GM21423 (cell line): Measurements from ENCODE around the gene AP1AR.
"Not testable (repeated sequence)": the region's sequence is repeated elsewhere in the genome, so short reads cannot be mapped to it uniquely, and the experiment has no call there.

ENCODE experiments used
- ATAC-seq: cut with Tn5 transposase; IDR thresholded peaks from one replicate; pipeline ENCODE4 v1.9.1; 2021; ENCODE audit warnings: mild to moderate bottlenecking, moderate library complexity; ENCODE audit not compliant: unreplicated experiment

Gene AP1AR

GRCh38 chr4:112309263-112309791 is 77.7 kb downstream of the AP1AR start:
- not testable (repeated sequence) for ATAC-seq

- ATAC-seq = no peak
Measured at GRCh38 chr4:112311516-112311915, 79.9 kb downstream of the AP1AR start.

DNA sequence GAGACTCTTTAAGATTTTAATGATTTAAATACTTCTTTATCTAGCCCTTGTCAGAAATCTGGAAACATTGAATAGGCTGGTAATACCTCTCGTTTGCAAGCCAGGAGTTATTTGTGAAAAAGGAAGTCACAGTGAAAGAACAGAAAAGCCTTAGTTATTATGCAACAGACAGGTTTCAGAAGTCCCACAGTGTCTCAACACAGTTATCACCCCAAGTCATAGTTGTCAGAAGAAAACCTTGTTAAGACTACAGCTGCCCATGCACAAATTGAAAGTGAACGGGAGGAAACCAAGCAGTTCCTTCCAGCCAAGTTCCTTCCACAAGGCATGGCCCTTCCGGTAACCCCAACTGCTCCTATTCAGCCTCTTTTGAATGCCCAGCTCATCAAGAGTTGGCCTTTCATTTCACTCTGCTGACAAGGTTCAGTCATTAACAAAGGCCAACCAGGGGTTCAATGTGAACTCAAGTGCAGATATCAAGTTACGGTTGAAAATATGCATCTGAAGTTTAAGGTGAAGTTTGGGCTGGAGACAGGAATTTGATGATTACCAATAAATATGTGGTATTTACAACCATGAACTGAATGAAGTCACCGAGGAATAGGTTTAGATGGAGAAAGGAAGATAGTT is 81.1 kb downstream of the AP1AR start:
- peak; percentile 97 for ATAC-seq

DNA sequence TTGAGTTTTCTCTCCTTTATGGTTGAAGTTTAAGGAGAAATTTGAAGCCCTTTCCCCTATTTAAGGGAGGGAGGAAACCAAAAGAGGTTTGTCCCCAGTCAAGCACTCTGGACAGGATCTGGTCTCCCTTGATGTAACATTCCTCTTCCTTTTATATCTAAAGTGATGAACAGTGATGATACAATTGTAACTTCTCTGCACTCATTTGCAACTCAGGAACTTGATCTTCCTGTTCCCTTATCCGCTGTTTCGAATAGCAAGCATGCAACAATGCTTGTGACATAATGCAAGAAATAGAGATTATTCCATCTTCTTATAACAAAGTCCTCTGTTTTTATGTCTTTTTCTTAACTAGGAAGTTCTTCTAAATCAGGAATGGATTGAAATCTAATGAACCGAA is 83.9 kb downstream of the AP1AR start:
- no peak for ATAC-seq

DNA sequence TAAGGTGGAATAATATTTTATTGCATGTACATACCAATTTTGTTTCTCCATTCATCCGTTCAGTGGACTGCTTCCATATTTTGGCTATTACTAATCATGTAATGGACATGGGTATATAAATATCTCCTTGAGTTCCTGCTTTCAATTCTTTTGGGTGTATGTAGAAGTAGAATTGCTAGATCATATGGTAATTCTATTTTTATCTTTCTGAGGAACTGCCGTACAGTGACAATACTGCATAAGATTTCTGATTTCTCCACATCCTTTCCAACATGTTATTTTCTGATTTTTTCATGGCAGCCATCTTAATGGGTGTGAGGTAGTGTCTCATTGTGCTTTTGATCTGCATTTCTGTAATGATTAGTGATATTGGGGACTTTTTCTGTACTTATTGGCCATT is 84.8 kb downstream of the AP1AR start:
- no peak for ATAC-seq

- peak; percentile 97 for ATAC-seq
Measured at GRCh38 chr4:112318239-112319142, 86.9 kb downstream of the AP1AR start.
